ENCODE measurements around the gene CDS1. TPM values are rescaled to one million over a fixed set of nuclear protein-coding genes. Genes with fewer than 3 reads are reported as not detected.
"Not testable (repeated sequence)": the region's sequence is repeated elsewhere in the genome, so short reads cannot be mapped to it uniquely, and the experiment has no call there.

Gene CDS1
- total RNA-seq, 5 donors from 2014 or later (not counting 1 experiment from before 2014, with no cell fraction given) = 0.47 to 0.92 (median 0.68) TPM

DNA sequence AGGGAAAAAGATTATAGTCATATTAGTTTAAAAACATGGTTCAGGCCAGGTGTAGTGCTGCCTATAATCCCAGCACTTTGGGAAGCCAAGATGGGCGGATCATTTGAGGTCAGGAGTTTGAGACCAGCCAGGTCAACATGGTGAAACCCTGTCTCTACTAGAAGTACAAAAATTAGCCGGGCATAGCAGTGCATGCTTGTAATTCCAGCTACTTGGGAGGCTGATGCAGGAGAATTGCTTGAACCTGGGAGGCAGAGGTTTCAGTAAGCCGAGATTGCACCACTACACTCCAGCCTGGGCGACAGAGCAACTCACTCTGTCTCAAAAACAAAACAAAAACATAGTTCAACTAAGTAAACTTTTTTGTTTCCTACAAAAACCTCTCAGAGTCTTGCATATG, 99.7 kb downstream of the CDS1 start:
- DNase-seq; H3K4me3 Mint-ChIP-seq; H3K9me3 ChIP-seq; H3K27ac Mint-ChIP-seq; POLR2A ChIA-PET; H3K27ac ChIP-seq (ENCODE audit: low read length); H3K27me3 Mint-ChIP-seq; H3K27me3 ChIP-seq (replicated peaks in 1 of 2; ENCODE audit: control insufficient read depth in 2 of 2, extremely low read depth in 1 of 2, insufficient read depth in 2 of 2, low read length in 1 of 2); H3K4me1 Mint-ChIP-seq; H3K36me3 ChIP-seq (ENCODE audit: control insufficient read depth in 2 of 2, extremely low read depth in 1 of 2, insufficient read depth in 1 of 2, low read length in 1 of 2); CTCF ChIA-PET; H3K4me3 ChIP-seq (ENCODE audit: control insufficient read depth in 1 of 2, extremely low read depth in 1 of 2, low read length in 1 of 2); ATAC-seq (replicated peaks in 1 of 4); H3K9me3 Mint-ChIP-seq; H3K36me3 Mint-ChIP-seq; H3K4me1 ChIP-seq (ENCODE audit: control insufficient read depth in 1 of 2, extremely low read depth in 1 of 2, insufficient read depth in 2 of 2, low read length in 2 of 2): not testable (repeated sequence)
- WGBS (ENCODE audit: insufficient coverage) = 68% methylated on average over 3 of the region's 4 CpGs

DNA sequence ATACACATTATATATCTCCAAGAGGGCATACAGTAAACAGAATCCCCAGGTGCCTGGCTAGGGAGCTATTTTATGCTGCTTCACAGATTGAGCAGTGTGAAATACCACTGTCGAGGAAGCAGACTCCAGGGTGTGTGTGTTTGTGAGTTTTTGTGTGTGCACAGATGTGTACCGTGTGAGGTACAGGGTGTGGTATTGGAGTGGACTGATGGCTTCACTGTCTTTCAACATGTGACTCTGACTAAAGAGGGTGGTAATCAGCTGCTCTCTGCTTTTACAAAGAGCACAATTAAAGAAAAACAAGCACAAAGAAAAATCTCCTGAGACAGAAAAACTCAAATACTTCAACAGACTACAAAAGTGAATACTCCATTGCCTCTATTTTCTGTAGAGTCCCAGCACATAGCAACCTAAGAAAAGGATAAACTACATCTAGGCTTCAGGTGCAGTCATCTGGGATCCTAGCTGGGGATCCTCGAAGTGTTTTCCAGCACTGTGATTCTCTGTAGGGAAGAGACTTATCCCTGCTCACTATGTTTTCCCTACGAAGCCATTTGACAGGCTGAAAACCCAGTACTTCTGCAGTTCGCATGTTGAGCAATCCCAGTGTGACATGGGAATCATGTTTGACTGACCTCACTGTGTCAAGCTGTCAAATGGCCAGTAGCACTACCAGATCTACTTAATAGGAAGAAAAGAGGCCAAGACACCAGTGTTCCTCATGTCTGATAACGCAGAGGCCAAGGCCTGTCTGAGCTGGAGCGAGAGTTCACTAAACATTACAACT, 100.3 kb downstream of the CDS1 start:
- no peaks in the 10 kb centered on the region for H3K36me3 ChIP-seq (ENCODE audit: control insufficient read depth in 2 of 2, extremely low read depth in 1 of 2, insufficient read depth in 1 of 2, low read length in 1 of 2)
- DNase-seq (no peak), ATAC-seq (replicated peaks in 1 of 4) (no peak)
- H3K4me1 ChIP-seq (ENCODE audit: control insufficient read depth in 1 of 2, extremely low read depth in 1 of 2, insufficient read depth in 2 of 2, low read length in 2 of 2) = no peaks in the 10 kb centered on the region
- H3K27ac ChIP-seq (ENCODE audit: low read length) = no peak overlapping the region
- Mint-ChIP-seq H3K27ac (no peak overlapping the region), H3K4me1 (peaks cover 0 to 5% (median 3%) of the 10 kb centered on the region in 3 donors), H3K36me3 (no peaks in the 10 kb centered on the region), H3K4me3 (no peak overlapping the region), H3K27me3 (peaks cover 0 to 4% of the 10 kb centered on the region in 2 donors), H3K9me3 (peaks cover 0 to 3% (median 0%) of the 10 kb centered on the region in 3 donors)
- H3K4me3 ChIP-seq (ENCODE audit: control insufficient read depth in 1 of 2, extremely low read depth in 1 of 2, low read length in 1 of 2) = no peak overlapping the region
- CTCF ChIA-PET = no interaction called here
- WGBS (ENCODE audit: insufficient coverage) = 80% methylated on average over 3 of the region's 7 CpGs
- H3K27me3 ChIP-seq (replicated peaks in 1 of 2; ENCODE audit: control insufficient read depth in 2 of 2, extremely low read depth in 1 of 2, insufficient read depth in 2 of 2, low read length in 1 of 2) = peaks cover 0 to 1% of the 10 kb centered on the region in 2 experiments
- POLR2A ChIA-PET = no interaction called here
- no peaks in the 10 kb centered on the region for H3K9me3 ChIP-seq

DNA sequence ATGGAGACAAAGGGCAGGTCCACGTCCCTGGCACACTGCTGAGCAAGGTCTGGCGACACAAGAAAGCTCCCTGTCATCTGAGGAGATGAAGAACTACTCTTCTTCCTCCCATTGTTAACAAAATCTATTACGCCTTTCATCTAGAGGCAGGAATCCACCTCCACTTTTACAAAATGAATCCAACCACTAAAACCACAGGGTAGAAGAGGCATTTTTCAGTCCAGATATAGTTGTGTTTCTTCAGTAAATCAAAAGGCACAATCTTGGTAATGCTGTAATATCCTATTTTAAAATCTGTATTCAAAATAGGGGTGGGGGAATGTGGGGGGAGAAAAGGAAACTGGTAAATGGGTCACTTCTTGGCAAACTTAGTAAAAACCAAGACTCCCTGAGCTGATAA, 101.4 kb downstream of the CDS1 start:
- DNase-seq (no peak), ATAC-seq (replicated peaks in 1 of 4) (no peak)
- Histone ChIP-seq H3K4me1 (ENCODE audit: control insufficient read depth in 1 of 2, extremely low read depth in 1 of 2, insufficient read depth in 2 of 2, low read length in 2 of 2) (no peaks in the 10 kb centered on the region), H3K9me3 (no peaks in the 10 kb centered on the region), H3K27me3 (replicated peaks in 1 of 2; ENCODE audit: control insufficient read depth in 2 of 2, extremely low read depth in 1 of 2, insufficient read depth in 2 of 2, low read length in 1 of 2) (peaks cover 0 to 2% of the 10 kb centered on the region in 2 experiments), H3K4me3 (ENCODE audit: control insufficient read depth in 1 of 2, extremely low read depth in 1 of 2, low read length in 1 of 2) (no peak overlapping the region), H3K36me3 (ENCODE audit: control insufficient read depth in 2 of 2, extremely low read depth in 1 of 2, insufficient read depth in 1 of 2, low read length in 1 of 2) (no peaks in the 10 kb centered on the region), H3K27ac (ENCODE audit: low read length) (no peak overlapping the region)
- Mint-ChIP-seq H3K4me3 (no peak overlapping the region), H3K27me3 (peaks cover 0 to 4% of the 10 kb centered on the region in 2 donors), H3K4me1 (peaks cover 0 to 5% (median 3%) of the 10 kb centered on the region in 3 donors), H3K27ac (no peak overlapping the region), H3K9me3 (peaks cover 0 to 3% (median 0%) of the 10 kb centered on the region in 3 donors), H3K36me3 (no peaks in the 10 kb centered on the region)
- 33% methylated on average over 1 of the region's 3 CpGs for WGBS (ENCODE audit: insufficient coverage)
- ChIA-PET POLR2A (no interaction called here), CTCF (no interaction called here)

DNA sequence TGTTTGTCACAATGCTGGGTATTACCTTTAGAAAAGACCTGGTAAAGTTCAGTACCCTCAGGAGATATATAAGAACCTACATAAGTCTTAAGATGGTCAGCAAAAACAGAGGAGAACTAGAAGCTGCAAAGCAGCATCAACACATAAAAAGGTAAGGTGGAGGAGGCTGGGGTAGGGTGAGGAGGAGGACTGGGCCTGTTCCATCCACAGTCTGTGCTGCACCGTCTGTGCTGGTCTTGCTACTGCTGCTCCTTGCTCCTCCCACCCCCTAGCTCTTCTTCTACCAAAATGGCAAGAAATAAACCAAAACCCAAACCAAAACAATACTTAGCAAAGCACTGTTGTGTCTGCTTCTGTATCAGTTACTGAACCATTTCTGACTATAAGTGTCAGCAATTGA, 102.2 kb downstream of the CDS1 start:
- no CpG with 5 or more reads among the region's 1 CpG for WGBS (ENCODE audit: insufficient coverage)
- Histone ChIP-seq H3K9me3 (no peaks in the 10 kb centered on the region), H3K36me3 (ENCODE audit: control insufficient read depth in 2 of 2, extremely low read depth in 1 of 2, insufficient read depth in 1 of 2, low read length in 1 of 2) (no peaks in the 10 kb centered on the region), H3K27ac (ENCODE audit: low read length) (no peak overlapping the region), H3K4me3 (ENCODE audit: control insufficient read depth in 1 of 2, extremely low read depth in 1 of 2, low read length in 1 of 2) (no peak overlapping the region), H3K27me3 (replicated peaks in 1 of 2; ENCODE audit: control insufficient read depth in 2 of 2, extremely low read depth in 1 of 2, insufficient read depth in 2 of 2, low read length in 1 of 2) (peaks cover 0 to 2% of the 10 kb centered on the region in 2 experiments), H3K4me1 (ENCODE audit: control insufficient read depth in 1 of 2, extremely low read depth in 1 of 2, insufficient read depth in 2 of 2, low read length in 2 of 2) (no peaks in the 10 kb centered on the region)
- ChIA-PET CTCF (no interaction called here), POLR2A (no interaction called here)
- Mint-ChIP-seq H3K9me3 (peaks cover 0 to 3% (median 0%) of the 10 kb centered on the region in 3 donors), H3K36me3 (no peaks in the 10 kb centered on the region), H3K4me1 (peaks cover 0 to 5% (median 3%) of the 10 kb centered on the region in 3 donors), H3K27ac (no peak overlapping the region), H3K4me3 (no peak overlapping the region), H3K27me3 (peaks cover 0 to 4% of the 10 kb centered on the region in 2 donors)
- ATAC-seq (replicated peaks in 1 of 4) (no peak), DNase-seq (no peak)

DNA sequence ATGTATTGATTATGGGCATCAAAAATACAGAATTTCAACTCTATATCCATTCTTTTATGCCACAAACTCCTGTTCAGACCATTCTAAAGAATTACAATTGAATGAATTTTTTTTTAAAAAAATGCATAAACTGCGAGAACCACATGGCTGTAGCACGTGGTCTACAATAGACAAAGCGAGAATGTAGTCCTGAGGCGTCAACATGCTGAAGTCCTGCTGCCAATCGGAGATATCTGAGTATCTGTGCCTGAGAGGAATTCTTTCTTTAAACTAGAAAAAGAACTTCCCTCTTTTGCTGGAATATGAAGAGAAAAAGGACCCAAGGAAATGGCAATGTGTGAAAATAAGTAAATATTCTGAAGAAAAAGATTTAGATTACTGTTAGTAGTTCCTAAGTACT, 105.7 kb downstream of the CDS1 start:
- Histone ChIP-seq H3K36me3 (ENCODE audit: control insufficient read depth in 2 of 2, extremely low read depth in 1 of 2, insufficient read depth in 1 of 2, low read length in 1 of 2) (no peaks in the 10 kb centered on the region), H3K27ac (ENCODE audit: low read length) (no peak overlapping the region), H3K4me3 (ENCODE audit: control insufficient read depth in 1 of 2, extremely low read depth in 1 of 2, low read length in 1 of 2) (no peak overlapping the region), H3K27me3 (replicated peaks in 1 of 2; ENCODE audit: control insufficient read depth in 2 of 2, extremely low read depth in 1 of 2, insufficient read depth in 2 of 2, low read length in 1 of 2) (peaks cover 0 to 2% of the 10 kb centered on the region in 2 experiments), H3K9me3 (no peaks in the 10 kb centered on the region), H3K4me1 (ENCODE audit: control insufficient read depth in 1 of 2, extremely low read depth in 1 of 2, insufficient read depth in 2 of 2, low read length in 2 of 2) (no peaks in the 10 kb centered on the region)
- DNase-seq (no peak), ATAC-seq (replicated peaks in 1 of 4) (no peak)
- no peak overlapping the region for H3K4me3 Mint-ChIP-seq
- peaks cover 0 to 5% of the 10 kb centered on the region in 2 donors for H3K27me3 Mint-ChIP-seq
- no peak overlapping the region for H3K27ac Mint-ChIP-seq
- H3K9me3 Mint-ChIP-seq = peaks cover 0 to 3% (median 0%) of the 10 kb centered on the region in 3 donors
- ChIA-PET CTCF (no interaction called here), POLR2A (no interaction called here)
- no peaks in the 10 kb centered on the region for H3K36me3 Mint-ChIP-seq
- no peaks in the 10 kb centered on the region for H3K4me1 Mint-ChIP-seq
- WGBS (ENCODE audit: insufficient coverage) = 90% methylated on average over 2 of the region's 5 CpGs

DNA sequence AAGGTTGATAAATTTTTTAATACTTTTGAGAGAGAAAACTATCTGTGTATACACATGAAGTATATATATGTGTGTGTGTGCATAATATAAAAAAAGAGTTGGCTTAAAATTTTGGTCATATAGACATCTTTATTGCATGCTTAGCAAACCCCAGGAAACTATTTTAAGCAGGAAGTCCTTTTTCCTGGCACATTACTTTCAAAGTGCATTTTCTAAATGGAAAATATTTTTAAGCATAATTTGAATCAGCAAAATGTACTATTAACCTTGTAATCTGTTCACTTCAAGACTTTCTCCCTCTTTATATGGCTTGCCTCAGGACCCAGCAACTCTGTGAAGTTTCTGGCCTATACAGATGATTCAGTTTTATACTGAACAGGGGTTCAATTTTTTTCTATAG, 106.3 kb downstream of the CDS1 start:
- peaks cover 0 to 2% of the 10 kb centered on the region in 2 experiments for H3K27me3 ChIP-seq (replicated peaks in 1 of 2; ENCODE audit: control insufficient read depth in 2 of 2, extremely low read depth in 1 of 2, insufficient read depth in 2 of 2, low read length in 1 of 2)
- POLR2A ChIA-PET = no interaction called here
- H3K27ac ChIP-seq (ENCODE audit: low read length) = no peak overlapping the region
- DNase-seq = no peak
- H3K9me3 ChIP-seq = no peaks in the 10 kb centered on the region
- no peak overlapping the region for H3K4me3 ChIP-seq (ENCODE audit: control insufficient read depth in 1 of 2, extremely low read depth in 1 of 2, low read length in 1 of 2)
- H3K27me3 Mint-ChIP-seq = peaks cover 0 to 5% of the 10 kb centered on the region in 2 donors
- no peaks in the 10 kb centered on the region for H3K36me3 ChIP-seq (ENCODE audit: control insufficient read depth in 2 of 2, extremely low read depth in 1 of 2, insufficient read depth in 1 of 2, low read length in 1 of 2)
- H3K4me1 ChIP-seq (ENCODE audit: control insufficient read depth in 1 of 2, extremely low read depth in 1 of 2, insufficient read depth in 2 of 2, low read length in 2 of 2) = no peaks in the 10 kb centered on the region
- CTCF ChIA-PET = no interaction called here
- no peak for ATAC-seq (replicated peaks in 1 of 4)
- no peaks in the 10 kb centered on the region for H3K36me3 Mint-ChIP-seq
- no peaks in the 10 kb centered on the region for H3K4me1 Mint-ChIP-seq
- H3K4me3 Mint-ChIP-seq = no peak overlapping the region
- H3K9me3 Mint-ChIP-seq = peaks cover 0 to 3% (median 0%) of the 10 kb centered on the region in 3 donors
- no peak overlapping the region for H3K27ac Mint-ChIP-seq

Data from T-cell (primary cell).